GM10248 (cell line): ENCODE results near the gene CDC42EP4.
"Not testable (repeated sequence)": the region's sequence is repeated elsewhere in the genome, so short reads cannot be mapped to it uniquely, and the experiment has no call there.

Experiments
- CTCF ChIA-PET: fragments of 300-600 bp; sonication (Branson Sonifier 250); formaldehyde crosslinking; extraction: SDS; loops from one replicate; lab custom pipeline; 2021; ENCODE audit warnings: antibody characterized with exemption; lab: Yijun Ruan, JAX
- POLR2A ChIA-PET: fragments of 350-650 bp; sonication (Branson Sonifier 250); formaldehyde crosslinking; extraction: SDS; loops from one replicate; lab custom pipeline; 2020; ENCODE audit warnings: antibody characterized with exemption; lab: Yijun Ruan, JAX
- DNase-seq: peaks from one replicate; pipeline ENCODE4 v3.0.0; 2012; ENCODE audit errors: extremely low spot score
- CTCF ChIP-seq: IDR thresholded peaks from 2 replicates; pipeline ENCODE4 v1.5.1; 2012; ENCODE audit warnings: mild to moderate bottlenecking, low read depth; ENCODE audit errors: extremely low read depth, missing control alignments, control extremely low read depth

The CDC42EP4 gene

GRCh38 chr17:73317513-73318426, 6.0 kb upstream of the CDC42EP4 start:
- ChIA-PET CTCF (interaction anchor here (1.0 to 2.8 kb wide), 3 partner anchors 10 to 51 kb away, joined by 3 to 7 read pairs (median 4); no protein-coding TSS in a partner anchor), POLR2A (no interaction called here)
- no peak for DNase-seq
- TF ChIP-seq CTCF, result no peak

- ChIA-PET POLR2A (no interaction called here), CTCF (interaction anchor here (0.5 to 1.1 kb wide), 2 partner anchors 34 to 52 kb away, joined by 3 read pairs; no protein-coding TSS in a partner anchor)
- DNase-seq, result peak; percentile 41
- TF ChIP-seq CTCF, result no peak
These were observed 5.2 kb upstream of the CDC42EP4 start for GRCh38 chr17:73316919-73317505.

- DNase-seq, result no peak
- no peak for TF ChIP-seq CTCF
- POLR2A ChIA-PET, result no interaction called here
- CTCF ChIA-PET, result interaction anchor here (1.1 to 1.6 kb wide), 2 partner anchors 55 to 60 kb away, joined by 3 to 6 read pairs; no protein-coding TSS in a partner anchor
These were observed 3.7 kb upstream of the CDC42EP4 start for GRCh38 chr17:73315471-73315870.

GRCh38 chr17:73313526-73314127, 1.8 kb upstream of the CDC42EP4 start:
- POLR2A ChIA-PET, result interaction anchor here (0.6 kb wide), 1 partner anchor 26 kb away, joined by 3 read pairs; no protein-coding TSS in a partner anchor
- no peak for DNase-seq
- CTCF ChIA-PET, result interaction anchor here (1.0 kb wide), 2 partner anchors 57 to 82 kb away, joined by 3 read pairs; a partner anchor contains a TSS
- no peak for TF ChIP-seq CTCF

GRCh38 chr17:73312887-73313286, 1.1 kb upstream of the CDC42EP4 start:
- ChIA-PET CTCF (interaction anchor here (1.1 to 3.3 kb wide), 4 partner anchors 11 to 58 kb away, joined by 3 to 13 read pairs (median 4); no protein-coding TSS in a partner anchor), POLR2A (interaction anchor here (0.6 kb wide), 1 partner anchor 55 kb away, joined by 3 read pairs; no protein-coding TSS in a partner anchor)
- not testable (repeated sequence) for DNase-seq

GRCh38 chr17:73311428-73311780, 397 bp downstream of the CDC42EP4 start:
- TF ChIP-seq CTCF, result no peak
- no peak for DNase-seq
- ChIA-PET CTCF (interaction anchor here (1.0 to 3.9 kb wide), 11 partner anchors 8 to 79 kb away, joined by 3 to 13 read pairs (median 5); a partner anchor contains a TSS), POLR2A (interaction anchor here (1.2 kb wide), 1 partner anchor 83 kb away, joined by 3 read pairs; no protein-coding TSS in a partner anchor)
